NCI-H524 (cell line): ENCODE data around the gene KIFC3.
"Not testable (repeated sequence)": the region's sequence is repeated elsewhere in the genome, so short reads cannot be mapped to it uniquely, and the experiment has no call there.

Experiments used
- DNase-seq, 2 experiments: peaks; one replicate each; lab custom pipeline; 2025; lab: John Stamatoyannopoulos, UW

Gene KIFC3

GRCh38 chr16:57786632-57787518 is 15.4 kb downstream of the KIFC3 start:
- DNase-seq, result no peak

- DNase-seq, result no peak
These were observed 16.4 kb downstream of the KIFC3 start for GRCh38 chr16:57785924-57786323.

- no peak for DNase-seq
These were observed 16.9 kb downstream of the KIFC3 start for GRCh38 chr16:57785385-57785784.

DNA sequence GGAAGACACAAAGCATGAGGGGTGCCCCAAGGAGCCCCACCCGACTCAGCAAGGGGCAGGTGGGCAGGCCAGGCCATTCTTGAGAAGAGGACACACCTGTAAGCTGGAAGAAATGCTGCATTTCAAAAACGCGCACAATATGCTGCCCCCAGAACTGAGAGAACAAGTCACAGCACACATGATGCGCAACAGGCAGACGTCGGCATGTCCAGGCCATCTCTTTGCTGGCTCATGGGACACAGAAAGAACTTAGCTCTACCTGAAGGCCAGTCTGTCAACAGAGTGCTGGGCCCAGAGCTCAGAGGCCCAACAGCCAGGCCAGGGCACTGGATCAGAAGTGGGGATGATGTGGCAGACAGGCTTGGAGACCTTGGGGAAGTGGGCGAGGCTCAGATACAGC is 18.0 kb downstream of the KIFC3 start:
- DNase-seq, result no peak

GRCh38 chr16:57783883-57784282 is 18.4 kb downstream of the KIFC3 start:
- DNase-seq, result no peak

- no peak for DNase-seq
These were observed 19.2 kb downstream of the KIFC3 start for GRCh38 chr16:57783116-57783515.

GRCh38 chr16:57782607-57783055 is 19.7 kb downstream of the KIFC3 start:
- not testable (repeated sequence) for DNase-seq

GRCh38 chr16:57781741-57782606 is 20.3 kb downstream of the KIFC3 start:
- no peak for DNase-seq

GRCh38 chr16:57781349-57781740 is 20.9 kb downstream of the KIFC3 start:
- DNase-seq, result no peak

DNA sequence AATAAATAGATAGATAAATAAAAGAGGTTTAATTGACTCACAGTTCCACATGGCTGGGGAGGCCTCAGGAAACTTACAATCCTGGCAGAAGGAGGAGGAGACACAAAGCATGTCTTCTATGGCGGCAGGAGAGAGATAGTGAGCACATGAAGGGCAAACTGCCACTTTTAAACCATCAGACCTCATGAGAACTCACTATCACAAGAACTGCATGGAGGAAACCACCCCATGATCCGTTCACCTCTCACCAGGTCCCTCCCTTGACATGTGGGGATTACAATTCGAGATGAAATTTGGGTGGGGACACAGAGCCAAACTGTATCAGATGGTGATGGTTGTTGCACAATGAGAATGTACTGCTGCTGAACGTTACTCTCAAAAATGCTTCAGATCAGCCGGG is 22.5 kb downstream of the KIFC3 start:
- DNase-seq, result not testable (repeated sequence)

DNA sequence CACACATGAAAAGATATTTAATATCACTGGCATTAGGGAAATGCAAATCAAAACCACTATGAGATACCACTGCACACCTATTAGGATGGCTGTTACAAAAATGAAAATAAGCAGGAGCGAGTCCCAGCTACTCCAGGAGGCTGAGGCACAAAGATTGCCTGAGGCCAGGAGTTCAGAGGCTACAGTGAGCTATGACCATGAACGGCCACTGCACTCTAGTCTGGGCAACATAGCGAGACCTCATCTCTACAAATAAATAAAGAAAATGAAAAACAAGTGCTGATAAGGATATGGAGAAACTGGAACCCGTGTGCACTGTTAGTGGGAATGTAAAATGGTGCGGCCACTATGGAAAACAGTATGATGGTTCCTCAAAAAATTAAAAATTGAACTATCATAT is 23.6 kb downstream of the KIFC3 start:
- DNase-seq, result no peak

DNA sequence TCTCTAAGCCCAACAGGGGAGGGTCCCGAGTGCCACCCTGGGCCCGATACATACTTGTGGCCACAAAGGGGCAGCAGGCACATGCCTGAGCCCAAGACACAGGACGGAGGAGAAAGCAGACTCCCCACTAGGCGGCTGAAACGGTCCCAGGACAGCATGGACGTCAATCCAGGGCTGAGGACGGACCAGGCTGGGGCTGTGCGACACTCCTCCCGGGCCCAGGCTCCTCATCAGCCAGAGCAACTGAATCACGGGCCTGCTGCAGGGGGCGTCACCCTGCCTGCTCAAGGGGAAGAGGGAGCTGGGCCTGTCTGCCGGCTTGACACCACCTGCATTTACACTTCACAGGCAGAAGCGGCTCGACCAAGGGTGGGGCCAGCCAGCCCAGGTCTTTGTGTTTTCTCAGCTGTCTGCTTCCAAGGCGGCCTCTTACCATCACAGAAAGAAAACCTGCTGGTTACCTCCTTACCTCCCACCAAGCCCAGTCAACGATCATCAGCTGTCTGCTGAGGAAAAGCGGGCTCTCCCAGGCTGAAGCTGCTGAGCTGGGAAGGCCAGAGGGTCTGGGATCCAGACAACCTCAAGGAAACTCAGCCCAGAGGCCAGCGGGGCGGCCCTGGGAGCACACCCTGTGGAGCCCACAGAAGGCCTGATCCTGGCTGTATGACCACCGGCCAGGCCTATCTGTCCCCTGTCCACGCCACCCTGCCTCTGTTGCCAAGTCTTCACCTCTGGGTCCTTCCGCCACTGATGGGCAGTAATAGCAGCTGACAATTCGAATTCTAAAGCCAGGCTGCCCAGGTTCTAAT is 26.4 kb downstream of the KIFC3 start:
- DNase-seq, result peak in 1 of 2 experiments; percentile 61

- DNase-seq, result no peak
These were observed 27.5 kb downstream of the KIFC3 start for GRCh38 chr16:57774705-57775285.

- DNase-seq, result no peak
These were observed 28.5 kb downstream of the KIFC3 start for GRCh38 chr16:57773655-57774295.

DNA sequence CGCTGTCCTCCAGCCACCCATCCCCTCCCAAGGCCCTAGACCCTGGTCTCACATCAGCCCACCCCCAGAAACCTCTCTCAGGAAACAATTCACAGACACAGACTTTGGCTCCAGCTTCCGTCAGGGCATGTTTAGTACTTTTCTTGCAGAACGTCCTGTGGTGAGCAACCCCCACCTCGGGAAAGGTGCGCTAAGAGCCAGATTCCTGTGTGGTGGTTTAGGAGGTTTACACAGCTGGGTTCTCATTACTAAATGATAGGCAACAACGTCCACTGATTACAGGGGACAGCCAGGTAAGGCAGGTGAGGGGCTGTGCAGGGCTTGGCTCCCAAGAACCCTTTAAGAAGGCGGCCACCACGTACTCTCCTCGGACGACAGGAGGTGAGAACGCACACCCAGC is 29.3 kb downstream of the KIFC3 start:
- DNase-seq, result no peak

- no peak for DNase-seq
These were observed 31.0 kb downstream of the KIFC3 start for GRCh38 chr16:57771141-57771785.

GRCh38 chr16:57770361-57770760 is 31.9 kb downstream of the KIFC3 start:
- DNase-seq, result no peak

DNA sequence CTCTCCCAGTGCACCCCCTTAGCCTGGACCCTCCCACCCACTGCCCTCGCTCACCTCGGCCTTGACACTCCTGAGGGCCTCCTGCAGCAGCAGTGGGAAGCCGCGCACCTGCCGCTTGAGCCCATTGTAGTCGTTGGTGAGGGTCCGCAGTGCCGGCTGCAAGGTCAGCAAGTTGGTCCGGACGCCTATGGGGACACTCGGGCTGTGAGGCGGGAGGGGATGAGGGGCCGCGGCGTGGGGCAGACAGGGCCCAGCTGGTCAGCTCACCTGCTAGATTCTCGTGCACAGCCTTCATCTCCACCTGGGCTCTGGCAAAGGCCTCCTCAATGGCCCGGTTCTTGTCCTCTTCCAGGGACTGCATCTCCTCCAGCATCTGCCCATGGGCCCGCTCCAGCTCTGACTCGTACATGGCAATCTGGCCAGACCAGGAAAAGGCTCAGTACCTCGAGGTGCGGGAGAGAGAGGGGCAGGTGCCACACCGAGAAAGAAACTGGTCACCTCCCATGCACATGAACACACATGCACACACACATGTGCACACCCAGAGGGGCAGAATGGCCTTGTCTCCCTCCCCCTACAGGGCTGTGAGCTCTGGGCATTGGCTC is 32.6 kb downstream of the KIFC3 start:
- no peak for DNase-seq

DNA sequence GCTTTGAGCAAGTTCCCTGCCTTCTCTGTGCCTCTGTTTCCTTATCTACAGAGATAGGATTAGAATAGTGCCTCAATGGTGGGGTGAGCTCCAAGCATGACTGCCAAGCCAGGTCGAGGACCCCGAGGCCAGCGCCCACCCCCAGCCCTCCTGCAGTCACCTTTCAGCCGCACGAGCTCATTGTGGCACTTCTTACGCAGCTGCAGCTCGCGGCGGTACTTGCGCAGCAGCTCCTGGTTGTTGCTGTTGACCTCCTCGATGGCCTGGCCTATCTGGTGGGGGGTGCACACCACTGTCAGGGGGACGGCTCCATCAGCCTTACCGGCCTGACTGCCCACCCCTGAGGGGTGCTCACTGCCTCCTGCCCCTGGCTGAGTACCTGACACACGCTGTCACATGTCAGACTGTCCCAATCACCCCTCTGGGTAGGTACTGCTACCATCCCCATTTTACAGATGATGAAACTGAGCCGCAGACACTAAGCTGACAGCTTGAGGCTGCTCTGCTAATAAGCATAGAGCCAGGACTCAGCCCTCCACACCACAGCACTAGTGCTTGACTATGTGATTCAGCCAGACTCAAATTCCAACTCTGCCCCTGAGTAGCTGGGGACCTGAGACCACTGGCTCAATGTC is 35.5 kb downstream of the KIFC3 start:
- no peak for DNase-seq
